Measurements from ENCODE around the gene DYNC1LI1. TPM values are rescaled to one million over a fixed set of nuclear protein-coding genes. Genes with fewer than 3 reads are reported as not detected.

DYNC1LI1 gene
- total and polyA plus RNA-seq, 9 of the 15 experiments (the other 6 are each of a cell fraction or from before 2014, with no cell fraction given), result 21.0 to 85.4 (median 61.3) TPM

GRCh38 chr3:32596909-32597369 lies 26.3 kb upstream of the DYNC1LI1 start (continued):
- TF ChIP-seq PRDM10 (IDR thresholded peaks at IDR 0.05; ENCODE audit: partially characterized antibody) (peak; percentile 2), FOXJ2 (tag; IDR thresholded peaks at IDR 0.05) (peak; percentile 76; the same call in 1 of the 2 replicates), MYC (IDR thresholded peaks at IDR 0.05; ENCODE audit: low read depth, low read length) (peak; percentile 44; the same call in 1 of the 2 replicates), MYC (CRISPR knock-in tag; IDR thresholded peaks at IDR 0.05; ENCODE audit: borderline replicate concordance, low read depth) (no peak), ZNF639 (CRISPR knock-in tag; conservative IDR thresholded peaks at IDR 0.05 in 1 of 2, IDR thresholded peaks at IDR 0.05 in 1 of 2) (peak in 1 of 2 experiments; percentile 61; a peak in 1 of 4 replicates), ZMIZ1 (IDR thresholded peaks at IDR 0.05; ENCODE audit: low read depth in 2 of 2, low read length in 2 of 2) (no peak), ID3 (CRISPR knock-in tag; IDR thresholded peaks at IDR 0.05) (no peak), ID3 (tag; IDR thresholded peaks at IDR 0.05) (peak; percentile 64; the same call in 1 of the 2 replicates), HIVEP1 (CRISPR knock-in tag; IDR thresholded peaks at IDR 0.05) (no peak), ZBTB11 (CRISPR knock-in tag; IDR thresholded peaks at IDR 0.05) (0 out of 6 replicates have a peak, but pooled peaks of 1 of the 3 experiments have one; percentile 38), KLF6 (CRISPR knock-in tag; IDR thresholded peaks at IDR 0.05; ENCODE audit: borderline replicate concordance) (peak; percentile 49; the same call in 1 of the 2 replicates), RAD21 (CRISPR knock-in tag; conservative IDR thresholded peaks at IDR 0.05 in 1 of 2, IDR thresholded peaks at IDR 0.05 in 1 of 2) (no peak)

Measured in K562 (cell line).